SH-SY5Y (cell line): ENCODE results near the gene CTBP1.

ENCODE experiments used
- GATA2 ChIP-seq: IDR thresholded peaks from 2 replicates; pipeline ENCODE4 v1.6.1; 2011; ENCODE audit warnings: mild to moderate bottlenecking, low read depth, low read length
- GATA3 ChIP-seq: IDR thresholded peaks from 2 replicates; pipeline ENCODE4 v1.6.1; 2011; ENCODE audit warnings: low read depth, mild to moderate bottlenecking, low read length, moderate library complexity

The CTBP1 gene

GRCh38 chr4:1231637-1232360 is 17.1 kb downstream of the CTBP1 start:
- TF ChIP-seq GATA3, result no peak
- TF ChIP-seq GATA2, result no peak

GRCh38 chr4:1230971-1231636 is 17.8 kb downstream of the CTBP1 start:
- TF ChIP-seq GATA2 (no peak), GATA3 (no peak)

GRCh38 chr4:1230316-1230715 is 18.6 kb downstream of the CTBP1 start:
- TF ChIP-seq GATA2 (no peak), GATA3 (no peak)

DNA sequence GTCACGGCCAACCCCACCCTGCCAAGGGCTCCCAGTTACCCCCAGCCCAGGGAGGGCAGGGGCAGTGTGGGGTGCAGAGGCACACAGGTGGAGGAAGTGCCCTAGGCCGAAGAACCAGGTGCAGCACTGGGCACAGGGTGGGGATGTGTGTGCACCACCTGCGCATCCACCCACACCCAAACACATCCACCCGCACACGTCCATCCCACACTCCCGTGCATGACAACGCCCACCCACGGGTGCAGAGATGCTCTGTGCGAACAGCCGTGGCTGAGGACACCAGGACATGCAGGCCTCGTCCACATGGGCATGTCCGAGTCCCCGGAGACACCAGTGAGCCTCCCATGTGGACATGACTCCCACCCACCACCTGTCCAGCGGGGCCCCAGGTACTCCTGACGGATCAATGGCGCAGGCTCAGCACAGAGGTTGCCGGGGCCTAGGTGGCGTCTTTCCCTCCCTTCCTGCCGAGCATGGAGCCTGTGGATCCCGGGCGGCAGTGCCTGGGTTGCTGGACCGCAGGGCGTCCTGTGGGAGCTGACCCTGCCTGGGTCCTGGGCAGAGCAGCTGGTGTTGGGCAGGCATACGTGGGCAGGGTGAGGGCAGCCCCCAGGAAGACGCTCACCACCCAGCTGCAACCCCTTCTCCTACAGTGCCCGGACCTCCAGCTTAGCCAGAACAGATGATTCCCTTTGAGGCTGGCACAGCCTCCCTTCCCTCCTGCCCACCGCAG is 19.6 kb downstream of the CTBP1 start:
- TF ChIP-seq GATA3, result no peak
- no peak for TF ChIP-seq GATA2

- no peak for TF ChIP-seq GATA2
- no peak for TF ChIP-seq GATA3
Observed at GRCh38 chr4:1227816-1228215, 21.1 kb downstream of the CTBP1 start.

- TF ChIP-seq GATA3, result no peak
- no peak for TF ChIP-seq GATA2
Observed at GRCh38 chr4:1226598-1226997, 22.3 kb downstream of the CTBP1 start.

DNA sequence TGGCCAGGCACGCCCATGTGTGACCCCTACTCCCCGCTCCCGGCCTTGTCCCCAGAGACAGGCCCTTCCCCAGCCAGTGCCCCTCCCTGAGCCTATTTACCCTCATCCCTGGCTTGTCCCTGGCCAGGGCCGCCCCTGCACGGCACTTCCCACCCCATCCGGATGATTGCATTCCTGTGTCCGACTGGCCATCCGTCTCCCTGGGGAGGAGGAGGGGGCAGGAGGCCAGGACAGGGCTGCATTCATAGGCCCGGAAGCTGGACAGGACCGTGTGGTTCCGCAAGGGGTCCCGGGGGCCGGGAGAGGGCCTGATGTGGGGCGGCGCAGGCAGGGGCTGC is 22.8 kb downstream of the CTBP1 start:
- TF ChIP-seq GATA2, result no peak
- no peak for TF ChIP-seq GATA3

GRCh38 chr4:1225272-1226143 is 23.4 kb downstream of the CTBP1 start:
- TF ChIP-seq GATA3 (no peak), GATA2 (no peak)

DNA sequence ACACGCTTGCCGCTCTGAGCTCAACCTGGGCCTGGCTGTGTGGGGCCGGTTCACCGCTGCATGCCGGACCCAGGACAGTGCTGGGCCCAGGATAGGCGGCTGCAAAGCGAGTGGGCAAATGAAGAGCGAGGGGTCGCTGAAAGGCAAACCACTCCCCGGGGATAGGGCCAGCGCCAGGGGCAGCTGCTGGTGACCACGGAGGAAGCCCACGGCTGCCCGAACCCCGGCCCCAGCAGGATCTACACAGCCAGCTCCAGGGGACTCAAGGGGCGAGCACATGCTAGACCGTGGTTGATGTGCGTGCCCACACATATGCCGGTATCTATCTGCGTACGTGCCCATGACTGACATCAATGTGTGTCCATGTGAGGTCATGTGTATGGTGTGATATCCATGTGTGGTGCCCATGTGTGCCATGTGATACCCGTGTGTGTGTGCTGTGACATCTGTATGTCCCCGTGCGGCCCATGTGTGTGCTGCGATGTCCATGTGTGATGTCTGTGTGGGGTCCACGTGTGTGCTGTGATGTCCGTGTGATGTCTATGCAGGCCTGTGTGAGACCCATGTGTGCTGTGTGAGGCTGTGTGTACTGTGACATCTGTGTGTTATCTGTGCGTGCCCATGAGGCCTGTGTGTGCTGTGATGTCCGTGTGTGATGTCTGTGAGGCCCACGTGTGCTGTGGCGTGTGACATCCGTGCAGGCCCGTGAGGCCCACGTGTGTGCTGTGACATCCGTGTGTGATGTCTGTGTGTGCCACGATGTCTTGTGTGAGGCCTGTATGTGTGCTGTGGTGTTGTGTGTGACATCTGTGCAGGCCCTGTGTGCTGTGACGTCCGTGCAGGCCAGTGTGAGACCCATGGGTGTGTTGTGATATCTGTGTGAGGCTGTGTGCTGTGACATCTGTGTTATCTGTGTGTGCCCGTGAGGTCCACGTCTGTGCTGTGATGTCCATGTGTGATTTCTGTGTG is 24.8 kb downstream of the CTBP1 start:
- TF ChIP-seq GATA3 (no peak), GATA2 (no peak)

DNA sequence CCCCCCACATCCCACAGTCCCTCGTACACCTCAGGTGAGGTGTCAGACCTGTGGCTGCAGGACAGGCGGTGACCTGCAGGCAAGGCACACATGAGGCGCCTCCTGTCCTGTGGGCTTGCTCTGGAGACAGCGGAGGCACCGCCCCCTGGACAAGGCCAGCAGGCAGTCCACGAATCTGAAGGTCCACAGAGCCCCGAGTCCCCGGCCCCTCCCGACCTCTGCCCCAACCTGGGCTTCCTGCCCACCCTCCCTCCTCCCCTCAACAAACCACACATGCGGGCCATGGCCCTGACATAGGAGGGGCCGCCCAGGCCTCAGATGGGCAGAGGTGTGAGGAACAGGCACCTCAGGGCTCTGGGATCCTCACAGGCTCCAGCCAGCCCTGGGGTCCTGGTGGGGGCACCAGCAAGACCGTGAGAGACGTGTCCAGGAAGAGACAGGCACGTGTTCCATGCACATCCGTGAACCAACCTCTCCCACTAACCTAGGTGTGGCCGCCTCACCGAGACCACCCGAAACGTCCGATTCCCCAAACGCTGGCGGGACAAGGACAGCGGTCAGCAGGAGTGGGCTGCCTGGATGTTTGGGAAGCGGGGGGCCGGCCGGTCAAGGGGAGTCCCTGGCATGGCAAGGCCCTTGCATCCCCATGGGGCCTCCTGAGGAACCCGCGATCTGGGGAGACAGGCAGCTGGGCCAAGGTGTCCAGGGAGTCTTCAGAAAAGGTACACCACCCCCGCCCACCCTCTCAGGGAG is 25.8 kb downstream of the CTBP1 start:
- TF ChIP-seq GATA2 (no peak), GATA3 (no peak)

DNA sequence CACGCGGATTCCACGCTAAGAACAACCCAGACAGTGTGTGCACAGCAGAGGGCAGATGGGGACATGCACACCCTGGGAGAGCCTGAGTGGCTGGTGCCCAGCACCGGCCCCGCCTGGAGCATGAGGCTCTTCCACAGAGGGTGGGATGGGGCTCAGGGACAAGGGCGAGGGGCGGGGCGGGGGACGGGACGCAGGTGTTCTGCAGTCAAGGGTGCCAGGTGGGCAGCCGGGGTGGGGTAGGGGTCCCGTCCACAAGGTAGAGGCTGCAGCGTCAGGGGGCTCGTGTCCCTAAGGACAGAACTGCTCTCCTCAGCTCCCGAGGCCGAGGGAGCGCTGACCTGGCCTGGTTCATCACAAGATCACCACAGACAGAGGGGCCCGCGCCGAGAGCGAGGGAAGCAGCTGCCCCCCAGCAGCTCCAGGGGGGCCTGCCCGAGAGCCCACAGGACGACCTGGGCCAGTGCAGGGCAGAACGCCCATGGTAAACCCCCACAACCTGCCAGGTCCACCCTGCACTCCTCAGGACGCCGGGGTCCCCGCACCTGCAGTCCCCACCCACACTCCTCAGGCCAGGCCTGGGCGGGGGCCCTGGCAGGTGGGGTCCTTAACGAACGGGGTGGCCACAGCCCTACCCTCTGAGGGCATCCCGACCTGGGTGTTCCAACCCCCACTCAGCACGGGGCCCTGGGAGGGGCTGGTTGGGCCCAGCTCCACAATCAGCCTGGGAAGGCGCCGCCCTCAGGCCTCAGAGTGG is 26.7 kb downstream of the CTBP1 start:
- TF ChIP-seq GATA3 (no peak), GATA2 (no peak)

GRCh38 chr4:1221155-1221870 is 27.6 kb downstream of the CTBP1 start:
- TF ChIP-seq GATA2 (no peak), GATA3 (no peak)
